ENCODE results near the gene ZSCAN5C. TPM values are rescaled to one million over a fixed set of nuclear protein-coding genes. Genes with fewer than 3 reads are reported as not detected.
"Not testable (repeated sequence)": the region's sequence is repeated elsewhere in the genome, so short reads cannot be mapped to it uniquely, and the experiment has no call there.

Gene ZSCAN5C
- total RNA-seq, 2 experiments from 2014 or later, result not detected

DNA sequence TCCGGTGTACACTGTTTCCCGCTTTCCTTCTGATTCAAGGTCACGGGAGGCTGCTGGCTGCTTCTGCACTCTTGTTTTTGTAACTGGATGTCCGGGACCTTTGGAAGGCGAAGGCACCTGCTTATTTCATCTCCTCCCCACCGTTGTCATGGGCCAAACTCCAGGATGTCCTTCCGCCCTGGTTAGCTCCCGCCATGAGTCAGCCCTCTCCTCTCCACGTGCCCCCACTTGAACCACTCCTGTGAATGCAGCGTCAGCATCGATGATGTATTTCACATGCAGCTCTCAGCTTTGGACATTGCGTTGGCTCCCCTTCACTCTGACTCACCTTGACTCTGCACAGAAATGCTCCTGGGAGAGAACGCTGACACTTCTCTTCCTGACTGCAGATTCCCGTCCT, 31.8 kb upstream of the ZSCAN5C start:
- H3K27ac Mint-ChIP-seq, result no peak overlapping the region
- no peak for DNase-seq
- ChIA-PET POLR2A (no interaction called here), CTCF (no interaction called here)
- H3K9me3 Mint-ChIP-seq, result no peaks in the 10 kb centered on the region
- no peak overlapping the region for H3K4me3 Mint-ChIP-seq
- H3K36me3 Mint-ChIP-seq (ENCODE audit: low read depth), result no peaks in the 10 kb centered on the region
- peaks cover 3% of the 10 kb centered on the region for H3K4me1 Mint-ChIP-seq
- no peaks in the 10 kb centered on the region for H3K27me3 Mint-ChIP-seq

DNA sequence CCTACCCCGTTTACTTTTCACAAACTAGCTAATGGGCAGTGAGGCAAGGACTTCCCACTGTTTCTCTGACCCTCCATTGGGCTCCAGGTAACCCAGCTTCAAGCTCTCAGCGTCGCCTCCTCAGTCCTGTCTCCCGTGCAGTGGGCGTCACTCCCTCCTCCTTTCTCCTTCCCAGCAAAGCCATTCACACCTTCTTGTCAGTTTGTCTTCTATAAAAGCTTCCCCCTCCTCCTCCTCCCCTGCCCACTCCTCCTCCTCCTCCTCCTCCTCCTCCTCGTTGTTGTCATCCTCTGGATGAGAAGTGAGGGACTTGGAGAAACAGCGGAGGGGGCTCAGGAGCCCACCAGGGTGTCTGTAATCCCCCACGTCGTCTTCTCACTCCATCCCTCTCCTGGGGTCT, 28.0 kb upstream of the ZSCAN5C start:
- no peak overlapping the region for H3K27ac Mint-ChIP-seq
- CTCF ChIA-PET, result interaction anchor here (1.1 kb wide), 1 partner anchor 108 kb away, joined by 4 read pairs; no protein-coding TSS in a partner anchor
- peaks cover 3% of the 10 kb centered on the region for H3K4me1 Mint-ChIP-seq
- DNase-seq, result no peak
- H3K4me3 Mint-ChIP-seq, result no peak overlapping the region
- no peaks in the 10 kb centered on the region for H3K36me3 Mint-ChIP-seq (ENCODE audit: low read depth)
- no peaks in the 10 kb centered on the region for H3K27me3 Mint-ChIP-seq
- H3K9me3 Mint-ChIP-seq, result no peaks in the 10 kb centered on the region
- POLR2A ChIA-PET, result no interaction called here

DNA sequence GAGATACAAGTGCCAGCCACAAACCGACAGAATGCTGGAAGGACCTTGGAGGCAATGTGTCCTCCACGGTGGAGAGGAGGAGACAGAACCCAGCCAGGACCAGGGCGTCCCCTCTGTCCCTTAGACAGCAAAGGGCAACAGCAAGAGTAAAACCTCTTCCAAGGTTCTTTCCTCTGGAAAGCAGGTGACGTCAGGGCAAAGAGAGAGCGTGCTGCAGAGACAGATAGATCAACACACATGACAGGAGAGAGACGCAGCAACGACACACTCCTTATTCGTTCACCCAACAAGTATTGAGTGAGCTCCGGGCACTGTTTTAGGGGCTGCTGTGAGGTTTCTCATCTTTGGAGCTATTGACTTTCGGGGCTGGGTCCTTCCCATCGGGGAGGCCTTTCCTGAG, 27.5 kb upstream of the ZSCAN5C start:
- H3K27me3 Mint-ChIP-seq, result no peaks in the 10 kb centered on the region
- no peak overlapping the region for H3K27ac Mint-ChIP-seq
- DNase-seq, result no peak
- no peaks in the 10 kb centered on the region for H3K36me3 Mint-ChIP-seq (ENCODE audit: low read depth)
- H3K9me3 Mint-ChIP-seq, result no peaks in the 10 kb centered on the region
- H3K4me1 Mint-ChIP-seq, result peaks cover 3% of the 10 kb centered on the region
- POLR2A ChIA-PET, result no interaction called here
- CTCF ChIA-PET, result no interaction called here
- H3K4me3 Mint-ChIP-seq, result no peak overlapping the region

DNA sequence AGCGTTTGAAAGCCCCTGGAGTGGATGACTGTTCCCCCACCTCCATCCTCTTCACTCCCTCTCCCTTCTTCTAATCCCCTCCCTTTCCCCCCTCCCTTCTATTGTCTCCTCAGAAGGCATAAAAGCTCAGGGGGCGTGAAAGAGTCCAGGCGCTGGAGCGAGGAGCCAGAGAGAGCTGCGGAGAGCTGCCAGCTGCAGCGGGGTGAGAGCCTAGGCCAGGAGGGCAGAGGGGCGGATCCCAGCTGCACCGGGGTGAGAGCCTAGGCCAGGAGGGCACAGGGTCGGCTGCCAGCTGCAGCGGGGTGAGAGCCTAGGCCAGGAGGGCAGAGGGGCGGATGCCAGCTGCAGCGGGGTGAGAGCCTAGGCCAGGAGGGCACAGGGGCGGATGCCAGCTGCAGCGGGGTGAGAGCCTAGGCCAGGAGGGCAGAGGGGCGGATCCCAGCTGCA, 26.2 kb upstream of the ZSCAN5C start, which contains the start of gene GALP:
Gene GALP (plus strand): TSS at position 148 of the 447 bp plus-strand sequence. CDS start 1,101 bp downstream, outside the sequence.
- H3K4me1 Mint-ChIP-seq; POLR2A ChIA-PET; H3K9me3 Mint-ChIP-seq; H3K36me3 Mint-ChIP-seq (ENCODE audit: low read depth); DNase-seq; H3K27me3 Mint-ChIP-seq; H3K4me3 Mint-ChIP-seq: not testable (repeated sequence)
- CTCF ChIA-PET, result interaction anchor here (0.7 kb wide), 1 partner anchor 52 kb away, joined by 3 read pairs; no protein-coding TSS in a partner anchor
- H3K27ac Mint-ChIP-seq, result peak within 1 kb of the TSS; percentile 60

DNA sequence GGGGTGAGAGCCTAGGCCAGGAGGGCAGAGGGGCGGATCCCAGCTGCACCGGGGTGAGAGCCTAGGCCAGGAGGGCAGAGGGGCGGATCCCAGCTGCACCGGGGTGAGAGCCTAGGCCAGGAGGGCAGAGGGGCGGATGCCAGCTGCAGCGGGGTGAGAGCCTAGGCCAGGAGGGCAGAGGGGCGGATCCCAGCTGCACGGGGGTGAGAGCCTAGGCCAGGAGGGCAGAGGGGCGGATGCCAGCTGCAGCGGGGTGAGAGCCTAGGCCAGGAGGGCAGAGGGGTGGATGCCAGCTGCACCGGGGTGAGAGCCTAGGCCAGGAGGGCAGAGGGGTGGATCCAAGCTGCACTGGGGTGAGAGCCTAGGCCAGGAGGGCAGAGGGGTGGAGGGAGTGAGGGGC, 25.8 kb upstream of the ZSCAN5C start:
- H3K27me3 Mint-ChIP-seq; H3K36me3 Mint-ChIP-seq (ENCODE audit: low read depth); H3K27ac Mint-ChIP-seq; H3K9me3 Mint-ChIP-seq; H3K4me3 Mint-ChIP-seq; H3K4me1 Mint-ChIP-seq; DNase-seq; POLR2A ChIA-PET: not testable (repeated sequence)
- CTCF ChIA-PET, result interaction anchor here (0.7 kb wide), 1 partner anchor 53 kb away, joined by 3 read pairs; no protein-coding TSS in a partner anchor

DNA sequence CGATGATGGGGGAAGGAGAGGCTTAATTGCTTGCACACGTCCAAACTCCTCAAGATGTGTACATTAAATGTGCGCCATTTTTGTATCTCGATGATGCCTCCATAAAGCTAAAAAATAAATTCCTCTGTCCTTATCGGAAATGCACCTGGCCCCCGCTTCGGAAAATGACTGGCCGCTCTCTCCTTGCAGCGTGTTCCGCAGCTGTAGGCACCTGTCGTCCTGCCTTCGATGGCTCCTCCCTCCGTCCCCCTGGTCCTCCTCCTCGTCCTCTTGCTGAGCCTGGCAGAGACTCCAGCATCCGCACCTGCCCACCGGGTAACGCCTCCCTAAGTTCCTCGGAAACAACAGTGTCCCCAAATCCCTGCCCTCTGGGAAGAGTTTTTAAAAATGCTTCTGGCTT, 25.2 kb upstream of the ZSCAN5C start:
- no peak overlapping the region for H3K4me3 Mint-ChIP-seq
- POLR2A ChIA-PET, result no interaction called here
- no peak overlapping the region for H3K27ac Mint-ChIP-seq
- no peaks in the 10 kb centered on the region for H3K36me3 Mint-ChIP-seq (ENCODE audit: low read depth)
- no peaks in the 10 kb centered on the region for H3K27me3 Mint-ChIP-seq
- no peaks in the 10 kb centered on the region for H3K9me3 Mint-ChIP-seq
- peaks cover 1% of the 10 kb centered on the region for H3K4me1 Mint-ChIP-seq
- CTCF ChIA-PET, result interaction anchor here (0.6 kb wide), 1 partner anchor 76 kb away, joined by 3 read pairs; no protein-coding TSS in a partner anchor
- DNase-seq, result no peak

DNA sequence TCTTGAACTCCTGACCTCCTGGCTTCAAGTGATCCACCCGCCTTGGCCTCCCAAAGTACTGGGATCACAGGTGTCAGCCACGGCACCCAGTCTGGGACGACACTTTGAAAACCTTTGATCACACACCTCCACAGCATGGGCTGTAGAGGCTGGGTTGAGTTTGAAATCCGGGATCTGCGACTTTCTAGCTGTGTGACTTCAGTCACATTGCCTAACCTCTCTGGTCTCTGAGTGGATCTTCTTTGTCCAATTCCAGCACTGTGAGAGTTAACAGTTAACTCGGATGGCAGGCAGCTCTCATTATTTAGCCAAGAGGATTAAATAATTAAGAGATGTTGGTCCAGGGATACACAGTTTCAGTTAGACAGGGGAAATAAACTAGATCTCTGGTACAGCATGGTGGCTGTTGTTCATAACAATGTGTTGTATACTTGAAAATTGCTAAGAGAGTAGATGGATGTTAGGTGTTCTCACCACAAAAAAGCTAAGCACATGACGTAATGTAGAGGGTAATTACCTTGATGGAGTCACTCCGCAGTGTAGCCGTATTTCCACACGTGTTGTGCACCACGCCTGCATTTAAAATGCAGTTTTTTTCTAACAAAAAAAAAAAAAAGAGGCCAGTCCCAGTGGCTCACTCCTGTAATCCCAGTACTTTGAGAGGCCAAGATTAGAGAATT, 24.4 kb upstream of the ZSCAN5C start:
- ChIA-PET POLR2A (interaction anchor here (0.5 kb wide), 1 partner anchor 25 kb away, joined by 3 read pairs; no protein-coding TSS in a partner anchor), CTCF (interaction anchor here (1.3 kb wide), 1 partner anchor 12 kb away, joined by 3 read pairs; no protein-coding TSS in a partner anchor)
- H3K9me3 Mint-ChIP-seq, result no peaks in the 10 kb centered on the region
- H3K4me3 Mint-ChIP-seq, result no peak overlapping the region
- no peaks in the 10 kb centered on the region for H3K36me3 Mint-ChIP-seq (ENCODE audit: low read depth)
- H3K27ac Mint-ChIP-seq, result no peak overlapping the region
- H3K27me3 Mint-ChIP-seq, result no peaks in the 10 kb centered on the region
- no peaks in the 10 kb centered on the region for H3K4me1 Mint-ChIP-seq
- DNase-seq, result no peak

DNA sequence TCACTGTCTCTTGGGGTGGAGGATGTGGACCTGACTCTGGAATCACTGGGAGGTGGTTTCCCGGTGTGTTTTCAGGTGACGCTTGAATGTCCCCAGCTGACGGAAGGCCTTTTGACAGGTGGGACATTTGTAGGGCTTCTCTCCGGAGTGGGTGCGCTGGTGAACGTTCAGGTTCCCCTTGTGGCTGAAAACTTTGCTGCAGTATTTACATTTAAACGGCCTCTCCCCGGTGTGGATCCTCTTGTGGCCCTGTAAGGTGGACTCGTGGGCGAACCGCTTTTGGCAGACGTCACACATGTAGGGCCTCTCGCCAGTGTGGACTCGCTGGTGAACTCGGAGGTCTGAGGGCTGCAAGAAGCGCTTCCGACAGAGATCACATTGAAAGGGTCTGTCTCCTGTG, 12.3 kb upstream of the ZSCAN5C start:
- DNase-seq, result no peak
- Mint-ChIP-seq H3K4me3 (no peak overlapping the region), H3K27ac (no peak overlapping the region), H3K4me1 (peaks cover 10% of the 10 kb centered on the region), H3K36me3 (ENCODE audit: low read depth) (no peaks in the 10 kb centered on the region), H3K9me3 (no peaks in the 10 kb centered on the region), H3K27me3 (peaks cover 4% of the 10 kb centered on the region)
- CTCF ChIA-PET, result no interaction called here
- POLR2A ChIA-PET, result no interaction called here

DNA sequence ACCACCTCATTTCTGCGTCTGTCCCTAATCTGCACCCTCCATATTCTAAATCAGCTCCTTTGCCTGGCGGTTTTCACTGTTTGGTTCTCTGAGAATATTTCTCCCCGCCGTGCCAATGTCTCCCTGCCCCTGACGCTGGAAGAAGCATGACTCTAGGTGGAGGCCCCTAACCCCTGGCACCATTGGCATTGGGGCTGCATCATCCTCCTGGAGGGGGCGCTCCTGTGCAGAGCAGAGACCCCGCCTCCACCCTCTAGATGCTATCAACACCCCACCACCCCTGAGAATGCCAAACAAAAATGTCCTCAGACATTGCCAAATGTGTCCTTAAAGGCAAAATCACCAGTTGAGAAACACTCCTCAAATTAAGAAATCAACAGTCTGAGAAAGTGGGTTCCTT, 11.0 kb upstream of the ZSCAN5C start:
- no peak overlapping the region for H3K27ac Mint-ChIP-seq
- no peaks in the 10 kb centered on the region for H3K36me3 Mint-ChIP-seq (ENCODE audit: low read depth)
- ChIA-PET CTCF (no interaction called here), POLR2A (no interaction called here)
- no peak for DNase-seq
- H3K4me3 Mint-ChIP-seq, result no peak overlapping the region
- H3K27me3 Mint-ChIP-seq, result peaks cover 2% of the 10 kb centered on the region
- H3K4me1 Mint-ChIP-seq, result peaks cover 3% of the 10 kb centered on the region
- no peaks in the 10 kb centered on the region for H3K9me3 Mint-ChIP-seq

DNA sequence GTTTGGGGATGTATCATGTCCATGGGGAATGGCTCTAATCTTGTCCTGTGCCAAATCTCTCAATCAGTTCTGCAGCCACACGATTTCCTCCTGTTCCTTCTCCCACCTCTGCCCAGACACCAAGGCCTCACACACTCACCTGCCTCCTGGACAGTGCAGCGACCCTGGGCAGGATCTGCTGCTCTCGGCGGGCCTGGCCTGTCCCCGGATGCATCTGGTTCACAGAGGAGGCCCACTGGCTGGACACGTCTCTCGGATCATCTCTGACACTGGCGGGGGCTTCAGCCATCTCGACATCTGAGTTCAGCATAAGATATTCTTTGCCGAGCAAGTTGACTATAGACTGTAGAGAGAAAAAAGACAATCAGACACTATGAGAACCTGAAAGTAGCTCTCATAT, 10.4 kb upstream of the ZSCAN5C start:
- no peak overlapping the region for H3K4me3 Mint-ChIP-seq
- H3K4me1 Mint-ChIP-seq, result peaks cover 3% of the 10 kb centered on the region
- H3K27me3 Mint-ChIP-seq, result peaks cover 2% of the 10 kb centered on the region
- no peaks in the 10 kb centered on the region for H3K9me3 Mint-ChIP-seq
- no peaks in the 10 kb centered on the region for H3K36me3 Mint-ChIP-seq (ENCODE audit: low read depth)
- no peak for DNase-seq
- H3K27ac Mint-ChIP-seq, result no peak overlapping the region
- POLR2A ChIA-PET, result no interaction called here
- CTCF ChIA-PET, result no interaction called here

DNA sequence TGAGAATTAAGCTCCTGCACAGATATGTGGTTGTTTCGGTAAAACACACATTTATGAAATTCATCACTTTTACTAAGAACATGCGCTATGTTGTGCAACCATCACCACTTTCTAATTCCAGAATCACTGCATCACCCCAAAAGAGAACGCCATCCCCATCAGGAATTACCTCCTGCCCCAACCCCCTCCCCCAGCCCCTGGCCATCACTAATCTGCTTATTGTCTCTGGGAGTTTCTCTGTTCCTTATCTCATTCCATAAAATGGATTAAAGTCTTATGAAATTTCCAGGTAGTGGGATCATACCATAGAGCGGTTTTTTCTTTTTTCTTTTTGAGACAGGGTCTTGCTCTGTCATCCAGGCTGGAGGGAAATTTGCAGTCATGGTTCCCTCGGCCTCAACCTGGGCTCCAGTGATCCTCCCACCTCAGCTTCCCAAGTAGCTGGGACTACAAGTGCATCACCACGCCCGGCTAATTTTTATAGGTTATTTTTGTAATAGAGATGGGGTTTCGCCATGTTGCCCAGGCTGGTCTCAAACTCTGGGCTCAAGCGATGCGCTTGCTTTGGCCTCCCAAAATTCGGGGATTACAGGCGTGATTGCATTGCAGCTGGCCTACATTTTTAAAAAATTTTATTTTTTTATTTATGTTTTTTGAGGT, 8.0 kb upstream of the ZSCAN5C start:
- Mint-ChIP-seq H3K27me3 (no peaks in the 10 kb centered on the region), H3K4me3 (no peak overlapping the region), H3K36me3 (ENCODE audit: low read depth) (no peaks in the 10 kb centered on the region), H3K27ac (no peak overlapping the region), H3K4me1 (no peaks in the 10 kb centered on the region), H3K9me3 (no peaks in the 10 kb centered on the region)
- no peak for DNase-seq
- POLR2A ChIA-PET, result no interaction called here
- CTCF ChIA-PET, result interaction anchor here (1.1 kb wide), 1 partner anchor 1058 kb away, joined by 4 read pairs; no protein-coding TSS in a partner anchor

DNA sequence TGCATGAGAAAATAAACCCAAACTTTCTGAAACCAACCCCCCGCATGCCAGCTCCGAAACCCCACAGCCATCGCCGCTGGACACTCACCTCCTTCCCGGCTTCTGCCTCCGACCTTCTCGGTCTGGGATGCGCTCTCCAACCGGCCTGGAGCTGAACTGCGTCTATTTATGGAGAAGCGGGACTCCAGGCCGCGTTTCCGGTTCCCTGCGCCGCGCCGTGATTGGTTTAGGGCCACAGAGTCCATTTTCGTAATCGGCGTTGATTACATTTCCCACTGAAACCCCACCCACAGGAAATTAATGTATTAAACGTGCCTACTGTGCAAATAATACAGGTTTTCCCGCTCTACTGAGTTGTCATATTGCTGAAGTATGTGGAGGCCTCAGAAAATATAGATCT, 4.4 kb upstream of the ZSCAN5C start, which contains the start of gene ZSCAN5B:
Gene ZSCAN5B (minus strand): TSS at position 138 of the 400 bp plus-strand sequence. CDS start 4,731 bp downstream, outside the sequence.
- DNase-seq; H3K4me3 Mint-ChIP-seq; CTCF ChIA-PET; POLR2A ChIA-PET; H3K27me3 Mint-ChIP-seq; H3K4me1 Mint-ChIP-seq; H3K27ac Mint-ChIP-seq; H3K36me3 Mint-ChIP-seq (ENCODE audit: low read depth); H3K9me3 Mint-ChIP-seq: not testable (repeated sequence)

DNA sequence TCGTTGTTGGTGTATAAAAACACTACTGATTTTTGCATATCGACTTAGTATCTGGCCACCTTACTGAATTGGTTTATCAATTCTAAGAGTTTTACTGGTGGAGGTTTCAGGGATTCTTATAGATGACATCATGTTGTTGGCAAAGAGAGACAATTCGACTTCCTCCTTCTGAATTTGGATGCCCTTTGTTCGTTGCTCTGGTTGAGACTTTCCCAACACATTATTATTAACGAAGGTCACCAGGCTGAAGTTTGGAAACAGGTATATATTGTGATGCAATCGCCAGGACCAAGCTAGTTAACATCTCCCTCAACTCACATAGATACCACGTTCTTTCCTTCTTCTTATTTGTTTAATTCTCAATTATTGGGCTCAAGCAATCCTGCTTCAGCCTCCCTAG, 2.4 kb upstream of the ZSCAN5C start:
- H3K4me1 Mint-ChIP-seq, result no peaks in the 10 kb centered on the region
- DNase-seq, result no peak
- no peak overlapping the region for H3K4me3 Mint-ChIP-seq
- H3K27me3 Mint-ChIP-seq, result peaks cover 2% of the 10 kb centered on the region
- ChIA-PET POLR2A (no interaction called here), CTCF (no interaction called here)
- no peak overlapping the region for H3K27ac Mint-ChIP-seq
- H3K9me3 Mint-ChIP-seq, result no peaks in the 10 kb centered on the region
- H3K36me3 Mint-ChIP-seq (ENCODE audit: low read depth), result no peaks in the 10 kb centered on the region

All from activated CD4-positive, alpha-beta T cell treated with anti-CD3 and anti-CD28 coated beads, Interleukin-2, amount 10 ng/mL, durations not matched to agents 7 days and 5 days (primary cell).